ENCODE data around the gene NCAPH2. TPM values are rescaled to one million over a fixed set of nuclear protein-coding genes. Genes with fewer than 3 reads are reported as not detected.

The NCAPH2 gene
- total and polyA plus RNA-seq, 2 of the 13 experiments (the other 11 are each of a cell fraction or from before 2014, with no cell fraction given), result 28.1 to 64.4 TPM

DNA sequence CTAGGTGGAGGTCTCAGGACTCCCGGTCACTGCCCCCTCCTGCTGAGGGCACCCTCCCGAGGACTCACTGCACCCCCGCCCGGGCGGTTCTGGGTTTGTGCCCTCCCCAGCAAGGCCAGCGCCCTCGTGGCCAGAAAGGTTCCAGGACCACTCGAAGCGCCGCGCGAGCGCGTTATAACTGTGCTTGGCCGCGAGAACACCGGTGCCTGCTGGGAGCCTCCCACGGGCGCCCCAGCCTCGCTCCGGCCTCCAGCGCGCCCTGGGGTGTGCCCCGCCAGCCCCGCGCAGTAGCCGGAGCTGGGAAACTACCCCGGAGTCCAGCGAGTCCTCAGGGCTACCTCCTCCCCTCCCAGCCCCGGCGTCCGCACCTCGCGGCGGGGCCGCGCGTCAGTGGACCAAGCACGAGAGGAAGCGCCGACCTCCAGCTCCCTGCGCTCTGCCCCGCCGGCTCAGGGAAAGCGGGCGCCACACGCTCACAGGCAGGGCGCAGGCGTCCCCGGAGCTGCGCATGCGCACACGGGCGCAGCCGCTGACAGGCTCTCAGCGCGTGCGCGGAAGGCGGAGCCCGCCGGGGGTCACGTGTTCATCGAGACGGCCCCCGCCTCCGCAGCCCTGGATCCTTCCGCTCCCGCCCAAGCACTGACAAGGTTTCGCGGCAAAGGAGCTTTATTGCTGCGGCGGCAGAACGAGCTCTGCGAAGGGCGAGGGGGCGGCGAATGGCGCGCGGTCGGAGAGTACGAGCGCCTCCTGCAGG is 17.3 kb downstream of the NCAPH2 start, which contains the start of gene SCO2 (continued):
- TF ChIP-seq, protein P1, sequence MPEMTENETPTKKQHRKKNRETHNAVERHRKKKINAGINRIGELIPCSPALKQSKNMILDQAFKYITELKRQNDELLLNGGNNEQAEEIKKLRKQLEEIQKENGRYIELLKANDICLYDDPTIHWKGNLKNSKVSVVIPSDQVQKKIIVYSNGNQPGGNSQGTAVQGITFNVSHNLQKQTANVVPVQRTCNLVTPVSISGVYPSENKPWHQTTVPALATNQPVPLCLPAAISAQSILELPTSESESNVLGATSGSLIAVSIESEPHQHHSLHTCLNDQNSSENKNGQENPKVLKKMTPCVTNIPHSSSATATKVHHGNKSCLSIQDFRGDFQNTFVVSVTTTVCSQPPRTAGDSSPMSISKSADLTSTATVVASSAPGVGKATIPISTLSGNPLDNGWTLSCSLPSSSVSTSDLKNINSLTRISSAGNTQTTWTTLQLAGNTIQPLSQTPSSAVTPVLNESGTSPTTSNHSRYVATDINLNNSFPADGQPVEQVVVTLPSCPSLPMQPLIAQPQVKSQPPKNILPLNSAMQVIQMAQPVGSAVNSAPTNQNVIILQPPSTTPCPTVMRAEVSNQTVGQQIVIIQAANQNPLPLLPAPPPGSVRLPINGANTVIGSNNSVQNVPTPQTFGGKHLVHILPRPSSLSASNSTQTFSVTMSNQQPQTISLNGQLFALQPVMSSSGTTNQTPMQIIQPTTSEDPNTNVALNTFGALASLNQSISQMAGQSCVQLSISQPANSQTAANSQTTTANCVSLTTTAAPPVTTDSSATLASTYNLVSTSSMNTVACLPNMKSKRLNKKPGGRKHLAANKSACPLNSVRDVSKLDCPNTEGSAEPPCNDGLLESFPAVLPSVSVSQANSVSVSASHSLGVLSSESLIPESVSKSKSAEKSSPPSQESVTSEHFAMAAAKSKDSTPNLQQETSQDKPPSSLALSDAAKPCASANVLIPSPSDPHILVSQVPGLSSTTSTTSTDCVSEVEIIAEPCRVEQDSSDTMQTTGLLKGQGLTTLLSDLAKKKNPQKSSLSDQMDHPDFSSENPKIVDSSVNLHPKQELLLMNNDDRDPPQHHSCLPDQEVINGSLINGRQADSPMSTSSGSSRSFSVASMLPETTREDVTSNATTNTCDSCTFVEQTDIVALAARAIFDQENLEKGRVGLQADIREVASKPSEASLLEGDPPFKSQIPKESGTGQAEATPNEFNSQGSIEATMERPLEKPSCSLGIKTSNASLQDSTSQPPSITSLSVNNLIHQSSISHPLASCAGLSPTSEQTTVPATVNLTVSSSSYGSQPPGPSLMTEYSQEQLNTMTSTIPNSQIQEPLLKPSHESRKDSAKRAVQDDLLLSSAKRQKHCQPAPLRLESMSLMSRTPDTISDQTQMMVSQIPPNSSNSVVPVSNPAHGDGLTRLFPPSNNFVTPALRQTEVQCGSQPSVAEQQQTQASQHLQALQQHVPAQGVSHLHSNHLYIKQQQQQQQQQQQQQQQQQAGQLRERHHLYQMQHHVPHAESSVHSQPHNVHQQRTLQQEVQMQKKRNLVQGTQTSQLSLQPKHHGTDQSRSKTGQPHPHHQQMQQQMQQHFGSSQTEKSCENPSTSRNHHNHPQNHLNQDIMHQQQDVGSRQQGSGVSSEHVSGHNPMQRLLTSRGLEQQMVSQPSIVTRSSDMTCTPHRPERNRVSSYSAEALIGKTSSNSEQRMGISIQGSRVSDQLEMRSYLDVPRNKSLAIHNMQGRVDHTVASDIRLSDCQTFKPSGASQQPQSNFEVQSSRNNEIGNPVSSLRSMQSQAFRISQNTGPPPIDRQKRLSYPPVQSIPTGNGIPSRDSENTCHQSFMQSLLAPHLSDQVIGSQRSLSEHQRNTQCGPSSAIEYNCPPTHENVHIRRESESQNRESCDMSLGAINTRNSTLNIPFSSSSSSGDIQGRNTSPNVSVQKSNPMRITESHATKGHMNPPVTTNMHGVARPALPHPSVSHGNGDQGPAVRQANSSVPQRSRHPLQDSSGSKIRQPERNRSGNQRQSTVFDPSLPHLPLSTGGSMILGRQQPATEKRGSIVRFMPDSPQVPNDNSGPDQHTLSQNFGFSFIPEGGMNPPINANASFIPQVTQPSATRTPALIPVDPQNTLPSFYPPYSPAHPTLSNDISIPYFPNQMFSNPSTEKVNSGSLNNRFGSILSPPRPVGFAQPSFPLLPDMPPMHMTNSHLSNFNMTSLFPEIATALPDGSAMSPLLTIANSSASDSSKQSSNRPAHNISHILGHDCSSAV (CRISPR knock-in tag; IDR thresholded peaks at IDR 0.05; ENCODE audit: borderline replicate concordance), result peak; percentile 63; the same call in 1 of the 2 replicates
- TF ChIP-seq ZNF564 (CRISPR knock-in tag; IDR thresholded peaks at IDR 0.05) (peak; percentile 73; the same call in 1 of the 2 replicates), ZNF652 (CRISPR knock-in tag; IDR thresholded peaks at IDR 0.05; ENCODE audit: borderline replicate concordance, low read depth) (no peak), ZNF282 (IDR thresholded peaks at IDR 0.05; ENCODE audit: partially characterized antibody) (no peak), ZBTB3 (CRISPR knock-in tag; IDR thresholded peaks at IDR 0.05; ENCODE audit: borderline replicate concordance, low read depth) (0 out of 2 replicates have a peak, but pooled peaks have one; percentile 65), ZSCAN22 (CRISPR knock-in tag; IDR thresholded peaks at IDR 0.05) (0 out of 2 replicates have a peak, but pooled peaks have one; percentile 39), HNF4G (IDR thresholded peaks at IDR 0.05; ENCODE audit: borderline replicate concordance, low read depth, low read length) (no peak), HNF4G (CRISPR knock-in tag; IDR thresholded peaks at IDR 0.05; ENCODE audit: borderline replicate concordance, low read depth) (peak; percentile 54), TSC22D2 (CRISPR knock-in tag; IDR thresholded peaks at IDR 0.05; ENCODE audit: borderline replicate concordance) (peak; percentile 35; the same call in 1 of the 2 replicates), ELF1 (CRISPR knock-in tag; IDR thresholded peaks at IDR 0.05) (peak; percentile 58), ZNF788 (CRISPR knock-in tag; IDR thresholded peaks at IDR 0.05; ENCODE audit: borderline replicate concordance) (peak; percentile 92)
- TF ChIP-seq, protein P2, sequence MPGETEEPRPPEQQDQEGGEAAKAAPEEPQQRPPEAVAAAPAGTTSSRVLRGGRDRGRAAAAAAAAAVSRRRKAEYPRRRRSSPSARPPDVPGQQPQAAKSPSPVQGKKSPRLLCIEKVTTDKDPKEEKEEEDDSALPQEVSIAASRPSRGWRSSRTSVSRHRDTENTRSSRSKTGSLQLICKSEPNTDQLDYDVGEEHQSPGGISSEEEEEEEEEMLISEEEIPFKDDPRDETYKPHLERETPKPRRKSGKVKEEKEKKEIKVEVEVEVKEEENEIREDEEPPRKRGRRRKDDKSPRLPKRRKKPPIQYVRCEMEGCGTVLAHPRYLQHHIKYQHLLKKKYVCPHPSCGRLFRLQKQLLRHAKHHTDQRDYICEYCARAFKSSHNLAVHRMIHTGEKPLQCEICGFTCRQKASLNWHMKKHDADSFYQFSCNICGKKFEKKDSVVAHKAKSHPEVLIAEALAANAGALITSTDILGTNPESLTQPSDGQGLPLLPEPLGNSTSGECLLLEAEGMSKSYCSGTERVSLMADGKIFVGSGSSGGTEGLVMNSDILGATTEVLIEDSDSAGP (CRISPR knock-in tag; IDR thresholded peaks at IDR 0.05; ENCODE audit: borderline replicate concordance), result peak; percentile 84; the same call in 1 of the 2 replicates
- TF ChIP-seq, protein P3, sequence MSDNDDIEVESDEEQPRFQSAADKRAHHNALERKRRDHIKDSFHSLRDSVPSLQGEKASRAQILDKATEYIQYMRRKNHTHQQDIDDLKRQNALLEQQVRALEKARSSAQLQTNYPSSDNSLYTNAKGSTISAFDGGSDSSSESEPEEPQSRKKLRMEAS (IDR thresholded peaks at IDR 0.05), result peak; percentile 90
- TF ChIP-seq, protein P4, sequence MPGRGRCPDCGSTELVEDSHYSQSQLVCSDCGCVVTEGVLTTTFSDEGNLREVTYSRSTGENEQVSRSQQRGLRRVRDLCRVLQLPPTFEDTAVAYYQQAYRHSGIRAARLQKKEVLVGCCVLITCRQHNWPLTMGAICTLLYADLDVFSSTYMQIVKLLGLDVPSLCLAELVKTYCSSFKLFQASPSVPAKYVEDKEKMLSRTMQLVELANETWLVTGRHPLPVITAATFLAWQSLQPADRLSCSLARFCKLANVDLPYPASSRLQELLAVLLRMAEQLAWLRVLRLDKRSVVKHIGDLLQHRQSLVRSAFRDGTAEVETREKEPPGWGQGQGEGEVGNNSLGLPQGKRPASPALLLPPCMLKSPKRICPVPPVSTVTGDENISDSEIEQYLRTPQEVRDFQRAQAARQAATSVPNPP (CRISPR knock-in tag; IDR thresholded peaks at IDR 0.05), result peak; percentile 56

Measured in HepG2 (cell line).